ENCODE results near the gene PNPLA8.

The PNPLA8 gene

GRCh38 chr7:108431099-108431498 is 94.8 kb downstream of the PNPLA8 start:
- H3K4me3 ChIP-seq (ENCODE audit: low read depth, low read length) = no peak overlapping the region
- TF ChIP-seq, protein P1, sequence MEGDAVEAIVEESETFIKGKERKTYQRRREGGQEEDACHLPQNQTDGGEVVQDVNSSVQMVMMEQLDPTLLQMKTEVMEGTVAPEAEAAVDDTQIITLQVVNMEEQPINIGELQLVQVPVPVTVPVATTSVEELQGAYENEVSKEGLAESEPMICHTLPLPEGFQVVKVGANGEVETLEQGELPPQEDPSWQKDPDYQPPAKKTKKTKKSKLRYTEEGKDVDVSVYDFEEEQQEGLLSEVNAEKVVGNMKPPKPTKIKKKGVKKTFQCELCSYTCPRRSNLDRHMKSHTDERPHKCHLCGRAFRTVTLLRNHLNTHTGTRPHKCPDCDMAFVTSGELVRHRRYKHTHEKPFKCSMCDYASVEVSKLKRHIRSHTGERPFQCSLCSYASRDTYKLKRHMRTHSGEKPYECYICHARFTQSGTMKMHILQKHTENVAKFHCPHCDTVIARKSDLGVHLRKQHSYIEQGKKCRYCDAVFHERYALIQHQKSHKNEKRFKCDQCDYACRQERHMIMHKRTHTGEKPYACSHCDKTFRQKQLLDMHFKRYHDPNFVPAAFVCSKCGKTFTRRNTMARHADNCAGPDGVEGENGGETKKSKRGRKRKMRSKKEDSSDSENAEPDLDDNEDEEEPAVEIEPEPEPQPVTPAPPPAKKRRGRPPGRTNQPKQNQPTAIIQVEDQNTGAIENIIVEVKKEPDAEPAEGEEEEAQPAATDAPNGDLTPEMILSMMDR (conservative IDR thresholded peaks at IDR 0.05; ENCODE audit: low read depth, low read length) = no peak
- no peak for DNase-seq (ENCODE audit: low read depth)

DNA sequence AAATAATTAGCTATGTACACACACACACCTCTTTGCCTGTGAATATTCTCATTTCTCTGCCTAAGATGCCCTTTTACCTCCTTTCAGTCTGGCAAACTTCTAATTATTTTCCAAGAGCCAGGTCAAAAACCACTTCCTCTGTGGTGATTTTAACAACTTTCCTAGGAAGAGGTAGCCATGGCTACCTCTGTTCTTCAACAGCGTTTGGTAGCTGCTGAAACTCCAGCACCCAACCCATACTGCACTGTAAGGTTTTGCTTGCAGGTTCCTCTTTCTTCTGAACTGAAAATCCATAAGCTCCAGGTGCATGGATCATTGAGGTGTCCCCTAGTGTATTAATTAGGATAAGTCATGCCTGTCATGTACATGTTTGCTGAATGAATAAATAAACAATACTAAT is 95.3 kb downstream of the PNPLA8 start:
- TF ChIP-seq, protein P1 (conservative IDR thresholded peaks at IDR 0.05; ENCODE audit: low read depth, low read length) = no peak
- H3K4me3 ChIP-seq (ENCODE audit: low read depth, low read length) = no peak overlapping the region
- no peak for DNase-seq (ENCODE audit: low read depth)

- DNase-seq (ENCODE audit: low read depth) = no peak
- TF ChIP-seq, protein P1 (conservative IDR thresholded peaks at IDR 0.05; ENCODE audit: low read depth, low read length) = no peak
- H3K4me3 ChIP-seq (ENCODE audit: low read depth, low read length) = no peak overlapping the region
These were observed 98.2 kb downstream of the PNPLA8 start for GRCh38 chr7:108427766-108428165.

DNA sequence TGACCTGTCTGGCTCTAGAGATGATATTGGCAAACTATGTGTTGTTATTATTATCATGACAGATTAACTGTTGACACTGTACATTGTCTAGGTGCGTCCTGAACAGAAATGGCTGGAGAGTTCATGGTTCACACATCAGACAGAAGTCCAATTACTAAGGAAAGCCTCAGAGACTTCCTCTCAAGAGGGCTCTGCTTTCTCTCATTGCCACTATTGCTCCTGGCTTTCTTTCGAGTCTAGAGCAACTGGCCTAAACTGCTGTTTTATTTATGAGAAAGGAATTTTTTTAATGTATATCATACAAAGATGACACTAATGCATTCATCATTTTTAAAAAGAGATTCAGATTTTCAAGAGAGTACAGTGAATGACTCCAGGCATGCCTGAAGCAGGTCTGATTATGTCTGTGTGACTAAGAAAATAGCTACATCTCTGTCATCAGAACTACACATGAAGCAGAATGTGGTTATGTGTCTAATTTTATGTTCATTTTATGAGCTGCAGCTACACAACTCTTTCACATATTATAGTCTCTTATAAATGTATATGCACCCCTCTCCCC is 100.1 kb downstream of the PNPLA8 start:
- DNase-seq (ENCODE audit: low read depth) = no peak
- TF ChIP-seq, protein P1 (conservative IDR thresholded peaks at IDR 0.05; ENCODE audit: low read depth, low read length) = no peak
- H3K4me3 ChIP-seq (ENCODE audit: low read depth, low read length) = no peak overlapping the region

DNA sequence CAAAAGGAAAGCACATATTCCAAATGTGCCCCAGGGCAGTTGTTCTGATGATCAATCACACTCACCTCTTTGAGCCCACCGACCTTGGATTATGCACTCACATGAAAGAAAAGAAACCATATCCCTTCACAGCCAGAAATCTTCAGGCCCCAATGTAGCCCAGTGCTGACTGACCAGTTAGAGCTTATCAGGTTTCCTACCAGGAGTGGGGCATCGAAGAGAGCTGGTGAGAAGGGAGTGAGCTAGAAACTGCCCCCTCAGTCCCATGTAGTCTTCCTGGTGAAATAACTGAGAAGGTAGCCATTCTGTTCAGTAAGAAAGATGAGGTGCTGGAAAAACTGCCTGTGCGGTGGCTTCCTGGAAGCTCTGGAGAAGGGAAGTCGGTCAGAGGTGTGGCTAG is 101.9 kb downstream of the PNPLA8 start:
- TF ChIP-seq, protein P1 (conservative IDR thresholded peaks at IDR 0.05; ENCODE audit: low read depth, low read length) = no peak
- no peak overlapping the region for H3K4me3 ChIP-seq (ENCODE audit: low read depth, low read length)
- no peak for DNase-seq (ENCODE audit: low read depth)

GRCh38 chr7:108423089-108423989 is 102.6 kb downstream of the PNPLA8 start:
- no peak for DNase-seq (ENCODE audit: low read depth)
- TF ChIP-seq, protein P1 (conservative IDR thresholded peaks at IDR 0.05; ENCODE audit: low read depth, low read length) = no peak

More at GRCh38 chr7:108423089-108423989, 102.6 kb downstream of the PNPLA8 start:
- no peak overlapping the region for H3K4me3 ChIP-seq (ENCODE audit: low read depth, low read length)

Data from choroid plexus epithelial cell (primary cell).